ENCODE data around the gene TCP1. TPM values are rescaled to one million over a fixed set of nuclear protein-coding genes. Genes with fewer than 3 reads are reported as not detected.

Gene TCP1
- total and polyA plus RNA-seq, 2 of the 13 experiments (the other 11 are each of a cell fraction or from before 2014, with no cell fraction given): 116 to 553 TPM

DNA sequence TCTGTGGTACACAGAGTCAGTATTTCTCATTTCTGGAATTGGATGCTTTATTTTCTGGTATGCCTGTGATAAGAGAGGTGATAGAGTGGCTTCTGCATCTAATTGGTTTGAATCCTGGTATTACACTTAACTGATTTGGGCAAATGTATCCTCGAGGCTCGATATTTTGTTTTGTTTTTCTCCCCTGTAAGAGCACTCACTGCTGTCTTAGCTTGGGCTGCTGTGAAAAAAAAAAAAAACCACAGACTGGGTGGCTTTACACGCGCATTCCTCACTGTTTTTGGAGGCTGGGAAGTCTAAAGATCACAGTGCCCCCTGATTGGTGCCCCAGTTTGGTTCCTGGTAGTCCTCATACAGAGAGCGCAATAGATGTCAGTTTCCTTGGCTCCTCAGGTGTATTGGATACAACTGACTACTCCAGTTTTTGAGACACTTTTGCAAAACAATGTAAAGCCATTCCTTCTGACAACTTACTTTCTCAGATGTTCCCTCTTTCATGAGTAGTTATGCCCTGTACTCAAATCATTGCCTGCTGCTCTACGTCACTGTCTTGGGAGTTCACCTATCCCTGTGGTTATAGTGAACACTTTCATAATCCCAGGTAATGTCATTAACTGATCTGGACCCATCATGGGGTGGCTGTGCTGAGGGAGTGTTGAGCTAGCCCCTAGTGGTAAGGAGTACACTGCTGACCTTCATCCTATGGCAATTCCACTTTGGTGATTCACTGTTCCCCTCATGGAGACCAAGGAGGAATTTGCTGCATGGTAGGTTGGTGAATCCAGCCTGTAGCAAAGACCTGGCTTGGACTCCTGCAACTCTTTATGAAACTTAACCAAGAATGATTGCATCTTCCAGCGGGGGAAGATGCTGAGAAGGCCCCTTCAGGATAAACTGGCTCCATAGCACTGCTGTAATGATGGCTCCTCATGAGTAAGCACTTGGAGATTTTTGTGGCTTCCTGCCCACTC, 31.1 kb downstream of the TCP1 start (continued):
- TF ChIP-seq, protein P1, sequence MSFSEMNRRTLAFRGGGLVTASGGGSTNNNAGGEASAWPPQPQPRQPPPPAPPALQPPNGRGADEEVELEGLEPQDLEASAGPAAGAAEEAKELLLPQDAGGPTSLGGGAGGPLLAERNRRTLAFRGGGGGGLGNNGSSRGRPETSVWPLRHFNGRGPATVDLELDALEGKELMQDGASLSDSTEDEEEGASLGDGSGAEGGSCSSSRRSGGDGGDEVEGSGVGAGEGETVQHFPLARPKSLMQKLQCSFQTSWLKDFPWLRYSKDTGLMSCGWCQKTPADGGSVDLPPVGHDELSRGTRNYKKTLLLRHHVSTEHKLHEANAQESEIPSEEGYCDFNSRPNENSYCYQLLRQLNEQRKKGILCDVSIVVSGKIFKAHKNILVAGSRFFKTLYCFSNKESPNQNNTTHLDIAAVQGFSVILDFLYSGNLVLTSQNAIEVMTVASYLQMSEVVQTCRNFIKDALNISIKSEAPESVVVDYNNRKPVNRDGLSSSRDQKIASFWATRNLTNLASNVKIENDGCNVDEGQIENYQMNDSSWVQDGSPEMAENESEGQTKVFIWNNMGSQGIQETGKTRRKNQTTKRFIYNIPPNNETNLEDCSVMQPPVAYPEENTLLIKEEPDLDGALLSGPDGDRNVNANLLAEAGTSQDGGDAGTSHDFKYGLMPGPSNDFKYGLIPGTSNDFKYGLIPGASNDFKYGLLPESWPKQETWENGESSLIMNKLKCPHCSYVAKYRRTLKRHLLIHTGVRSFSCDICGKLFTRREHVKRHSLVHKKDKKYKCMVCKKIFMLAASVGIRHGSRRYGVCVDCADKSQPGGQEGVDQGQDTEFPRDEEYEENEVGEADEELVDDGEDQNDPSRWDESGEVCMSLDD (CRISPR knock-in tag; IDR thresholded peaks at IDR 0.05; ENCODE audit: borderline replicate concordance): no peak
- TF ChIP-seq, protein P2, sequence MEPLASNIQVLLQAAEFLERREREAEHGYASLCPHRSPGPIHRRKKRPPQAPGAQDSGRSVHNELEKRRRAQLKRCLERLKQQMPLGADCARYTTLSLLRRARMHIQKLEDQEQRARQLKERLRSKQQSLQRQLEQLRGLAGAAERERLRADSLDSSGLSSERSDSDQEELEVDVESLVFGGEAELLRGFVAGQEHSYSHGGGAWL (CRISPR knock-in tag; IDR thresholded peaks at IDR 0.05): no peak
- TF ChIP-seq POLR2G (IDR thresholded peaks at IDR 0.05; ENCODE audit: low read depth, low read length) (peak; percentile 32; the same call in 1 of the 2 replicates), SMC3 (IDR thresholded peaks at IDR 0.05; ENCODE audit: low read length) (peak; percentile 42; the same call in 1 of the 2 replicates), ZNF746 (CRISPR knock-in tag; IDR thresholded peaks at IDR 0.05) (no peak), ZKSCAN8 (CRISPR knock-in tag; IDR thresholded peaks at IDR 0.05; ENCODE audit: borderline replicate concordance) (no peak), BCL6 (CRISPR knock-in tag; IDR thresholded peaks at IDR 0.05) (no peak), SYNCRIP (IDR thresholded peaks at IDR 0.05; ENCODE audit: insufficient read depth, low read depth, low read length) (no peak), GTF2F1 (IDR thresholded peaks at IDR 0.05; ENCODE audit: low read length) (no peak), NR2F1 (CRISPR knock-in tag; IDR thresholded peaks at IDR 0.05) (no peak), ZNF431 (CRISPR knock-in tag; IDR thresholded peaks at IDR 0.05; ENCODE audit: borderline replicate concordance, low read depth) (0 out of 2 replicates have a peak, but pooled peaks have one; percentile 35), FOXO1 (CRISPR knock-in tag; IDR thresholded peaks at IDR 0.05) (no peak), MAZ (IDR thresholded peaks at IDR 0.05; ENCODE audit: borderline replicate concordance, low read depth, low read length) (no peak), MAZ (CRISPR knock-in tag; IDR thresholded peaks at IDR 0.05; ENCODE audit: low read depth) (no peak), FOXM1 (CRISPR knock-in tag; IDR thresholded peaks at IDR 0.05) (no peak), DNMT1 (CRISPR knock-in tag; IDR thresholded peaks at IDR 0.05) (no peak), ZNF775 (CRISPR knock-in tag; IDR thresholded peaks at IDR 0.05; ENCODE audit: borderline replicate concordance) (no peak), ZNF564 (CRISPR knock-in tag; IDR thresholded peaks at IDR 0.05) (0 out of 2 replicates have a peak, but pooled peaks have one; percentile 17), ZNF296 (CRISPR knock-in tag; conservative IDR thresholded peaks at IDR 0.05) (0 out of 2 replicates have a peak, but pooled peaks have one; percentile 25), HMG20B (CRISPR knock-in tag; conservative IDR thresholded peaks at IDR 0.05) (no peak), DPF2 (CRISPR knock-in tag; IDR thresholded peaks at IDR 0.05; ENCODE audit: borderline replicate concordance, low read depth) (no peak)
- TF ChIP-seq, protein P3, sequence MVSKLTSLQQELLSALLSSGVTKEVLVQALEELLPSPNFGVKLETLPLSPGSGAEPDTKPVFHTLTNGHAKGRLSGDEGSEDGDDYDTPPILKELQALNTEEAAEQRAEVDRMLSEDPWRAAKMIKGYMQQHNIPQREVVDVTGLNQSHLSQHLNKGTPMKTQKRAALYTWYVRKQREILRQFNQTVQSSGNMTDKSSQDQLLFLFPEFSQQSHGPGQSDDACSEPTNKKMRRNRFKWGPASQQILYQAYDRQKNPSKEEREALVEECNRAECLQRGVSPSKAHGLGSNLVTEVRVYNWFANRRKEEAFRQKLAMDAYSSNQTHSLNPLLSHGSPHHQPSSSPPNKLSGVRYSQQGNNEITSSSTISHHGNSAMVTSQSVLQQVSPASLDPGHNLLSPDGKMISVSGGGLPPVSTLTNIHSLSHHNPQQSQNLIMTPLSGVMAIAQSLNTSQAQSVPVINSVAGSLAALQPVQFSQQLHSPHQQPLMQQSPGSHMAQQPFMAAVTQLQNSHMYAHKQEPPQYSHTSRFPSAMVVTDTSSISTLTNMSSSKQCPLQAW (CRISPR knock-in tag; IDR thresholded peaks at IDR 0.05): peak; percentile 67; the same call in 1 of the 2 replicates
- TF ChIP-seq, protein P4, sequence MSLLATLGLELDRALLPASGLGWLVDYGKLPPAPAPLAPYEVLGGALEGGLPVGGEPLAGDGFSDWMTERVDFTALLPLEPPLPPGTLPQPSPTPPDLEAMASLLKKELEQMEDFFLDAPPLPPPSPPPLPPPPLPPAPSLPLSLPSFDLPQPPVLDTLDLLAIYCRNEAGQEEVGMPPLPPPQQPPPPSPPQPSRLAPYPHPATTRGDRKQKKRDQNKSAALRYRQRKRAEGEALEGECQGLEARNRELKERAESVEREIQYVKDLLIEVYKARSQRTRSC (CRISPR knock-in tag; IDR thresholded peaks at IDR 0.05; ENCODE audit: low read depth): no peak
- TF ChIP-seq, protein P5, sequence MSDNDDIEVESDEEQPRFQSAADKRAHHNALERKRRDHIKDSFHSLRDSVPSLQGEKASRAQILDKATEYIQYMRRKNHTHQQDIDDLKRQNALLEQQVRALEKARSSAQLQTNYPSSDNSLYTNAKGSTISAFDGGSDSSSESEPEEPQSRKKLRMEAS (IDR thresholded peaks at IDR 0.05): no peak; the same call in 1 of the 2 replicates

All from HepG2 (cell line).